ENCODE measurements around the gene AAMDC.
"Not testable (repeated sequence)": the region's sequence is repeated elsewhere in the genome, so short reads cannot be mapped to it uniquely, and the experiment has no call there.

AAMDC gene

DNA sequence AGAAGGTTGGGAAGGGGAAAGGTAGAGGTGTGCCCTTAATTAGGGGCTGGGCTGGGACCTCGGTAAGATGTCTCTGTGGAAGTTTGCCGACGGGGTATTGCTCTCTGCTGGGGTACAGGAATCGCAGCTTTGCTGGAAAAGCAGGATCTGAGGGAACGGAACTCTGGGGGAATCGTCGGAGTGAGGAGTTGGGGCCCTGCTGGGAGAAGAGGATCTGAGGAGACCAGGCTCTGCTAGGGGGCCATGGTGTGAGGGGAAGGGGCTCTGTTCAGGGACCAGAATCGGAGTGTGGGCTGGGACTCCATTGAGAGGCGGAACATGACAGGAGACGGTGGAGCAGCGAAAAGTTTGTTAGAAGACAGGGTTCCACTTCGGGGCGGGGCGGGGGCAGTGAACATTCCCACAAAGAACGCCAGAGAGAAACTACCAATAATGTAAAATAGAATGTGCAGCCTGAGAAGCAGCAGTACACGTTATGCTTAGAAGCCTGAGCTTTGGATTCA is 456 bp downstream of the AAMDC start:
- no peak for DNase-seq (ENCODE audit: low read depth)

DNA sequence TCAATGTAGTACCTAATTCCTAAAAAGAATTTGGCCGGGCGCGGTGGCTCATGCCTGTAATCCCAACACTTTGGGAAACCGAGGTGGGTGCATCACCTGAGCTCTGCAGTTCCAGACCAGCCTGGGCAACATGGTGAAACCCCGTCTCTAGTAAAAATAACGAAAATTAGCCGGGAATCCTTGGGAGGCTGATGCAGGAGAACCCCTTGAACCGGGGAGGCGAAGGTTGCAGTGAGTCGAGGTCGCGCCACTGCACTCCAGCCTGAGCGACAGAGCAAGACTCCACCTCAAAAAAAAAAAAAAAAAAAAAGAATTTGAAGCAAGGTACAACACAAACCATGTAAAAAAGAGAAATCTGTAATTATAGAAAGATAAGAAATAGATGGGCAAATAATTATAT is 1.2 kb downstream of the AAMDC start:
- not testable (repeated sequence) for DNase-seq (ENCODE audit: low read depth)

DNA sequence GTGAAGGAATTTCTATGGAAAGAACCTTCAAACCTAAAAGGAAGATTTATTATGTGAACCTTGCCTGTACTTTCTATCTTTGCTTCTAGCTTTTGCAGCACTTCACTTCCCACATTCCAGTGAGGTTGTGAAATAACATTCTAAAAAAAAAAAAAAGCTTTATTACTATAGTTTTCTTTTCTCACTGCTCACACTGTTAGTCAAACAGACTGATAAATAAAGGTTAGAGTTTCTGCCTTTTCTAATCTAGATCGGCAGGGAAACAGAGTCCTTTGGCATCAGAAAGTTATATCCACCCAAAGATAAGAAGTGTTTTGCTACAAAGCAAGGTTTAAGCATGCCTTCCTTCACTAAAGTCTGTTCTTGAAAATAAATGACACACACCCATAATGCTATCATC is 2.8 kb downstream of the AAMDC start:
- no peak for DNase-seq (ENCODE audit: low read depth)

DNA sequence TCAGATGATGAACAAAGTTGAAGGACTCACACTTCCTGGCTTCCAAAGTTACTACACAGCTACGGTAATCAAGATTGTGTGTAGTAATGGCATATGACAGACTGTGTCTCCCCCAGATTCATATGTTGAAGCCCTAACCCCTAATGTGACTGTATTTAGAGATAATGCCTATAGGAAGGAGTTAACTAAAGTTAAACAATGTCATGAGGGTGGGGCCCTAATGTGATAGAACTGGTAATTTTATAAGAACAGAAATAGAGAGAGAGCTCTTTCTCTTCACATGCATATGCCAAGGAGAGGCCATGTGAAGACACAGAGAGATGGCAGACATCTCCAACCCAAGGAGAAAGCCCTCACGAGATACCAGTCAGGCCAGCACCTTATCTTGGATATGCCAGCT is 8.0 kb downstream of the AAMDC start:
- DNase-seq (ENCODE audit: low read depth): no peak

DNA sequence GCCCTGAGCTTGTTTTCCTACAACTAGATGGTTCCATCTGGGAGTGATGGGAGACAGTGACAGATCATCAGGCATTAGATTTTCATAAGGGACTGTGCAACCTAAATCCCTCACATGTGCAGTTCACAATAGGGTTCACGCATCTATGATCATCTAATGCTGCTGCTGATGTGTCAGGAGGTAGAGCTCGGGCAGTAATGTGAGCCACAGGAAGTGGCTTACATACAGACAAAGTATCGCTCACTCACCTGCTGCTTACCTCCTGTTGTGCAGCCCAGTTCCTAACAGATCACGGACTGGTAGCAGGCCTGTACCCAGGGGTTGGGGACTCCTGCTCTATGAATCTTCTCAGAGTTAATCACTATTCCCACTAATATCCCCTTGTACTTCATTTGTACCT is 12.4 kb downstream of the AAMDC start:
- DNase-seq (ENCODE audit: low read depth): no peak

DNA sequence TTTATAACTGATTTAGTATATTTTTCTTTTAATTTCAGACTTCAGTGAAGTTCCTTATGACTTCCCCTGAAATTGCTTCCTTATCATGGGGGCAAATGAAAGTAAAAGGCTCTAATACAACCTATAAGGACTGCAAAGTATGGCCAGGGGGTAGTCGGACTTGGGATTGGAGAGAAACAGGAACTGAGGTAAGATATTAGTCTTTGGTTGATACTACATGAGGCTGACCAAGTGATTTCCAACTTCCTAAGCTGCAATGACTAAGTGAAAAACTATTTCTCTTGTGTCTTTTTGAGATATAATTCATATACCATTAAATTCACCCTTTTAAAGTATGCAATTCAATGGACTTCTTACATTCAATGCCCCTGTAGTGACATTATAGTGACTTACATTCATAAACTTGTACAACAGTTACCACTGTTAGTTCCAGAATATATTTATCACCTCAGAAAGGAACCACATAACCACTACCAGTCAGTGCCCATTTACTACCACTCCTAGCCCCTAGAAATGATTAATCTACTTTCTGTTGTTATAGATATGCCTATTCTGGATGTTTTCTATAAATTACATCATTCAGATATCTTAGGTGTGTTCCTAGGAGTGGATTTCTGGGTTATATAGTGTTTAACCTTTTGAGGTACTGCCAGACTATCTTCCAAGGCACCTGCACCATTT is 21.6 kb downstream of the AAMDC start:
- no peak for DNase-seq (ENCODE audit: low read depth)

DNA sequence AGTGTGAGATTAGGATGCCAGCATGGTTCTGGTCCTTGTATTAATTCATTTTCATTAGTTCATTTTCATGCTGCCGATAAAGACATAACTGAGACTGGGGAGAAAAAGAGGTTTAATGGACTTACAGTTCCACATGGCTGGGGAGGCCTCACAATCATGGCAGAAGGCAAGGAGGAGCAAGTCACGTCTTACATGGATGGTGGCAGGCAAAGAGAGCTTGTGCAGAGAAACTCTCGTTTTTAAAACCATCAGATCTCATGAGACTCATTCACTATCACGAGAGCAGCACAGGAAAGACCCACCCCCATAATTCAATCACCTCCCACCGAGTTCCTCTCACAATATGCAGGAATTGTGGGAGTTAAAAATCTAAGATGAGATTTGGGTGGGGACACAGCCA is 22.8 kb downstream of the AAMDC start:
- not testable (repeated sequence) for DNase-seq (ENCODE audit: low read depth)

DNA sequence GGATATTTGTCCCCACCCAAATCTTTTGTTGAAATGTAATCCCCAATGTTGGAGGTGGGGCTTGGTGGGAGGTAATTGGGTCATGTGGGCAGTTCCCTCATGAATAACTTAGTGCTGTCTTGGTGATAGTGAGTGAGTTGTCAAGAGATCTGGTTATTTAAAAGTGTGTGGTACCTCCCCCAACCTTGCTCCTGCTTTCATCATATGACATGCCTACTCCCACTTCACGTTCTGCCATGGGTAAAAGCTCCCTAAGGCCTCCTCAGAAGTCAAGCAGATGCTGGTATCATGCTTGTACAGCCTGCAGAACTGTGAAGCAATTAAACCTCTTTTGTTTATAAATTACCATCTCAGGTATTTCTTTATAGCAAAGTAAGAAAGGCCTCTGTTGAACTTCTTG is 30.6 kb downstream of the AAMDC start:
- DNase-seq (ENCODE audit: low read depth): no peak

DNA sequence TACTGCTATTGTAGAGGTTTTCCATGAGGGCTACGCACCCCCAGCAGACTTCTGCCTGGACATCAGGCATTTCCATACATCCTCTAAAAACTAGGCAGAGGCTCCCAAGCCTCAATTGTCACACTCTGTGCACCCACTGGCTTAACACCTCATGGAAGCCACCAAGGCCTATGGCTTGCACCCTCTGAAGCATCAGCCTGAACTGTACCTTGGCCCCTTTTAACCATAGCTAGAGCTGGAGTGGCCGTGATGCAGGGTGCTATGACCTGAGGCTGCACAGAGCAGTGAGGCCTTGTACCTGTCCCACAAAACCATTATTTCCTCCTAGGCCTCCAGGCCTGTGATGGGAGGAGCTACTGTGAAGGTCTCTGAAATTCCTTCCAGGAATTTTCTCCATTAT is 33.9 kb downstream of the AAMDC start:
- no peak for DNase-seq (ENCODE audit: low read depth)

DNA sequence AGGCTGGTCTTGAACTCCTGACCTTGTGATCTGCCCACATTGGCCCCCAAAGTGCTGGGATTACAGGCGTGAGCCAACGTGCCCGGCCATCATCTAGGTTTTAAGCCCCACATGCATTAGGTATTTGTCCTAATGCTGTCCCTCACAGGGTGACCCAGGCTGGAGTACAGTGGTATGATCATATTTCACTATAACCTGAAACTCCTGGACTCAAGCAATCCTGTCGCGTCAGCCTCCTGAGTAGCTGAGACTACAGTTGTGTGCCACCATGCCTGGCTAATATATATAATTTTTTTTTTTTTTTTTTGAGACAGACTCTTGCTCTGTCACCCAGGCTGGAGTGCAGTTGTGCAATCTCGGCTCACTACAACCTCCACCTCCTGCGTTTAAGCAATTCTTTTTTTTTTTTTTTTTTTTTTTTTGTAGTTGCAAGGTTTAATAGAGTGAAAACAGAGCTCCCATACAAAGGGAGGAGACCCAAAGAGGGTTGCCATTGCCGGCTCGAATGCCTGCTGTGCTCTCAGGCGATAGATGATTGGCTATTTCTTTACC is 37.0 kb downstream of the AAMDC start:
- DNase-seq (ENCODE audit: low read depth): not testable (repeated sequence)

DNA sequence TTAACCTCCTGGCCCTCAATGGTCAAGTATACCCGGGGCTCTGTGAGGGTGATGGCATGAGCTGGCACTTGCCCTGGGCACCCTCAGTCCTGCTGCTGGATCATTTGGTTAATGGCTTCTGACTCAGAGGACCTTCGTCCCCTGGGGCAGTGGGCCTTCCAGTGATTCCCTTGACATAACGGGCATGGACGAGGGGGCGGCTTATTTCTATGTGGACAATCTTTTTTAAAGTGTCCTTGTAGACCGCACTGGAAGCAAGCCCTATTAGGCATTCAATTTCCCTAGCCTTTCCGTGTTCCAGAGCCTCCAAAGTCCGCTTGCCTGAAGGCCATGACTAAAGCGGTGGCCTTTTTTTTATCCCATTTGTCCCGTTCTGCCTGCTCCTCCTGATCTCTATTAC is 40.5 kb downstream of the AAMDC start:
- not testable (repeated sequence) for DNase-seq (ENCODE audit: low read depth)

DNA sequence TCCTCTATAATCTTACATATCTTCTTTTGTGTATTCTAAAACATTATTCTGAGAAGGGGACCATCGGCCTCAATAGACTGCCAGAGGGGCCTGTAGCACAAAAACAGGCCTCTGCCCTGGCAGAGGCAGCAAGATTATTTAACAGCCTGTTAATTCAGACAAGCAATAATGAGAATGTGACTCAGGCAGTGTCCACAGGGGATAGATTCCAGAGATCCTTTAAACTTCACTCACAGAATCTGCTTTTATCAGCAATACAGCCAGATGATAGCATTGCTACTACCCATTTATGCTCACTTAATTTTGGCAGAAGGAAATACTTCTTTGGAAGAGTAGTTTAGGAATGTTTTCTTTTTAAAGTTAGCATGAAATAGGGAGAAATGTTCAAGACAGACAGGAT is 44.9 kb downstream of the AAMDC start:
- no peak for DNase-seq (ENCODE audit: low read depth)

DNA sequence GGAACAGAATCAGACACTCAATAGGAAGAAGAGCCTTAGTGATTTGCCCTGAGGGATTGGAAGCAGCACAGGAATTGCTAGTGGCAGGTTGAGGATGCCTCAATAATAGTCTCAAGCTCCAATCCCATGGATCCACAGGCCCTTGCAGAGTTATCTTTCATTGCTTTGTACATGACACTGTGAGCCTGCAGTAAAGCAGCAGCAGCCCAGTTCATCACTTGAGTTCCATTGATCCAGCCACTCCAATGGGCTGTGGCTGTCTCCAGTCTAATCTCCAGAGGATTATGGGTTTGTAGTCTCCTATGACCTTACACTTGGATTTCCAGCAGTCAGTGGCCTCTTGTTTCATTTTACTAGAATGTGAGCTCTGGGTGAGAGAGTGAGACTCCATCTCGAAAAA is 45.4 kb downstream of the AAMDC start:
- no peak for DNase-seq (ENCODE audit: low read depth)

DNA sequence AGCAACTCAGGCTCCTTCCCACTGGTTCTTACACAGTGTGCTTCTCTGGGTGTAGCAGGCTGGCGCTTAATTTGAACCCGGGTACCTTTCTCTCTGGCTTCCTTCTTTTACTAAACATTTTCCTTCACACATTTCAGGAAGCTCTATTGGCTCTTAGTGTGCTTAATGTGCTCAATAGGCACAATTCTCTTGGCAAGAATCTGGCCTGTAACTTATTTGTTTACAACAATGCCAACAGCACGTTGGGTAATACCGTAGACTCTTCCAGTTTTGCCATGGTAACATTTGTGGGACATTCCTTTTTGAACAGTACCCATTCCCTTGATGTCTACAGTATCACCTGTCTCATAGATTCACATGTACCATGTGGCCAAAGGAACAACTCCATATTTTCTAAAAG is 47.8 kb downstream of the AAMDC start:
- DNase-seq (ENCODE audit: low read depth): no peak

DNA sequence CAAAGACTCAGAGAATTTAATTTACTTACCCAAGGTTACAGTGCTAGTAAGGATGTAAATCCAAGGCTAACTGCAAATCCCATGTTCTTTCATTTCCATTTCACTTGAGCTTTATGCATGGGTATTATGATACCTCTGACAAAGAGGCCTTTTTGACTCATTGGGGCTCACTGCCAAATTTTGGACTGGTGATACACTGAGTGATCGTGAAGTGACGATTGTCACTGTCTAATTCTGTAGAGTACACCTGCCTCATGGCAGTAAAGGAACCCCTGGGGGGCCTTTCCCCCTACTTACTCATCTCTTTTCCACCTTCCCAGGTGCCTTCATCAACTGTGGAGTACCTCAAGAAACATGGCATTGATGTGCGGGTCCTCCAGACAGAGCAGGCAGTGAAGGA is 50.9 kb downstream of the AAMDC start:
- no peak for DNase-seq (ENCODE audit: low read depth)

DNA sequence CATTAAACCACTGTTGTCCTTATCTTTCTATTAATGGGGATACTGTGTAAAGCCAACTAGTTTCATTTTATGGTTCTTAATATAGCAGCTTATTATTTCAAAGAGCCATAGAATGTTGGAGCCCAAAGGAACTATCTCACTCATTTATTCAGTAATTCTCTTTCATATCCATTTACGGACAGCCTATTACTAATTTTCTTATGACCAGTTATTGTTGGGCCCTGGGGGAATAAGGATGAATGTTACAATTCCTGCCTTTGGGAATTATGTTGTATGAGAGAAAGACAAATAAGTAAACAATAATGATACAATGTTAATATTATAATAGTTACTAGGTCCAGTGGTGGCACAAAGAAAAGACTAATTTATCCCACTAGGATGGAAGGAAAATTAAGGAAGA is 52.4 kb downstream of the AAMDC start:
- no peak for DNase-seq (ENCODE audit: low read depth)

DNA sequence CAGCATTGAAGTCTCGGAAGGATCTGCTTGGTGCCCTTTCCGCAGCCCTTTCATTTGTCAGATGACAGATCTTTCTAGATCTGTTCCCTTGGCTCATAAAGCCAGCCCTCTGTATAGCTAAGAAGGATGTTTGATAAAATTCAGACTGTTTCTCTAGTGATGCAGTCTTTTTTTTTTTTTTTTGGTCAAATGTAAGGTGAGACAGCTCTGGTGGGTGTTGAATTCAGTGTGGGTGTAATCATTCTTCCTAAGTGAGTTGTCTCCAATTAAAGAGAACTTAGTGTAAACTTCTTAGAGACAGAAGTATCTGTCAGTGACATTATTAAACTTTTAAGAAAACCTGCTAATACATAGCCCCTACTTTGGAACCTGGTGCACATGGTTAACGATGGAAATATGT is 53.3 kb downstream of the AAMDC start:
- no peak for DNase-seq (ENCODE audit: low read depth)

DNA sequence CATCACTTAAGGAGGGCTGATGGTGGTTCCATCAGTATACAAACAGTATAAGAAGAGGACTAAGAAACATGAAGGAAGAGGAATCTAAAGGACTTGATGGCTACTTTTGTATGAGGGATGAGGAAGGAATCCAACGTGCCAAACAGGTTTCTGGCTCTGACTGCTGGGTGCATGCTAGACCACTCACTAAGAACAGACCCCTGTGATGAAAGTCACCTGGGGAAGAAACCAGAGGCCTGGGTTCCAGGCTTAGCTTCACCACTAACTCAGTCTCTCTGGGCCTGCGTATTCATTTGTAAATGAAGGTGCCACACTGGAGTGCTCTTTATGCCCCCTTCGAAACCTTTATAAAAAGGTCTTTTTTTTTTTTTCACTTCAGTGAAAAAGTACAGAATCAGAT is 55.1 kb downstream of the AAMDC start:
- DNase-seq (ENCODE audit: low read depth): no peak

DNA sequence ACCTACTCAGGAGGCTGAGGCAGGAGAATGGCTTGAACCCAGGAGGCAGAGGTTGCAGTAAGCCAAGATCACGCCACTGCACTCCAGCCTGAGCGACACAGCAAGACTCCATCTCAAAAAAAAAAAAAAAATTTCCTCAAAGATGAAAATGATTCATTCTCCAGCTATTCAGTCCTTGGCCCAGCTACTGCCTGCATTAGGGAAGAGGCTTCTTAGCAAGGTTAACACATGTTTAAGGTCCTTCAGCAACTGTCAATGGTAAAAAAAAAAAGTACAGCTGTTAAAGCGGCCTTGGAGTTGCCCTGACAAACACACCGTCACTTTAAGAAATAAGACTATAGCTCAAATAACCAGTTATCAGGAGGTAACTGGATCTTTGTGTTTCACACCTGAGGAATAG is 57.3 kb downstream of the AAMDC start:
- not testable (repeated sequence) for DNase-seq (ENCODE audit: low read depth)

DNA sequence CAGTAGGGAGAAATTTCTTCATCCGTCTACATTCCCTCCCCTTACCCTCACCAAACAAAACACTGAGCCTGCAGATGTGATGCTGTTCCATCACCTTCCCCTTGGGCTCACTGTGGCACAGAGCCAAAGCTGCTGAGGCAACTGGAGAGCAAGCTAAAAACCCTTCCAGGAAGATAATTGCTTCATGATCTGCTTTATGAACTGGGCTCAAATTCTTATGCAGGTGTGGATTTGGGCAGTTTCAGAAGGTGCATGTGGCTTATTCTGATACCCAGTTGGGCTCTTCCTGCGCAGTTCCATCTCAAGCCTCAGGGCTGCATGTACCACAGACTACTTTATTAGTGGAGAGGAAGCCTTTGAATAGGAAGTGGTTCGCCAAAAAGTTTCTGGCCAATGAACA is 58.3 kb downstream of the AAMDC start:
- DNase-seq (ENCODE audit: low read depth): no peak

DNA sequence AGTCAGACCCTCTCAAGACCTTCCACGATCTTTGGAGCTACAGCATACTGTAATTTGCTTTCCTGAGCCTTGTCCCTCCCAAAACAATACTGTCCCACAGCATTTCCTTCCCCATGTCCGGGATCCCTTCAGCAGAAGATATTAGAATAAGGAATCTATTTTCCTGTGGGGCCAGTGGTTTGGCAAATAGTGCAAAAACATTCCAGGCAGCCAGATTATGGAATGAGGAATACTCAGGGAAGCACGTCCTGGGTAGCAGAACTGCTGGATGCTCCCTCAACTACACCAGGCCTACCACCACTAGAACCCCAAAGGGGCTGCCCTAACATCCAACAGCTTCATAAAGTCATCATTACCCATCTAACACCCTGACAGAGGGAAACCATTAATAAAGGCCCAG is 61.5 kb downstream of the AAMDC start:
- no peak for DNase-seq (ENCODE audit: low read depth)

DNA sequence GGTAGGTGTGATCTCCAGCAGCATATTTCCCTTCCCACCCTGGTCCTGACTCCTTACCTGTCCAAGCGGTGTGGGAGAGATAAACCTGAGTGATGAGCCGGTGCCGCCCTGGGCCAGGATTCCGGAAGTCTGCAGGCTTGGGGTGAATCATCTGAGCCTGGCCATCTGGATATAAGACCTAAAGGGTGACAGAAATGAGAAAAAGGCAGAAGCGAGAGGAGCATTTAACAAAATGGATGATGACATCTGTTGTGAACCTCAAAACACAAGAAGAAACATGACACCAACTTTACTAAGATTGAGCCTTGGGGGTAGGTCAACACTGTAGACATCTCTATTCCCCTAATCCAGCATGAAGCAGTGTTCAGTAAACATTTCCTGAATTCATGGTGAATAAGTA is 62.8 kb downstream of the AAMDC start:
- DNase-seq (ENCODE audit: low read depth): no peak

DNA sequence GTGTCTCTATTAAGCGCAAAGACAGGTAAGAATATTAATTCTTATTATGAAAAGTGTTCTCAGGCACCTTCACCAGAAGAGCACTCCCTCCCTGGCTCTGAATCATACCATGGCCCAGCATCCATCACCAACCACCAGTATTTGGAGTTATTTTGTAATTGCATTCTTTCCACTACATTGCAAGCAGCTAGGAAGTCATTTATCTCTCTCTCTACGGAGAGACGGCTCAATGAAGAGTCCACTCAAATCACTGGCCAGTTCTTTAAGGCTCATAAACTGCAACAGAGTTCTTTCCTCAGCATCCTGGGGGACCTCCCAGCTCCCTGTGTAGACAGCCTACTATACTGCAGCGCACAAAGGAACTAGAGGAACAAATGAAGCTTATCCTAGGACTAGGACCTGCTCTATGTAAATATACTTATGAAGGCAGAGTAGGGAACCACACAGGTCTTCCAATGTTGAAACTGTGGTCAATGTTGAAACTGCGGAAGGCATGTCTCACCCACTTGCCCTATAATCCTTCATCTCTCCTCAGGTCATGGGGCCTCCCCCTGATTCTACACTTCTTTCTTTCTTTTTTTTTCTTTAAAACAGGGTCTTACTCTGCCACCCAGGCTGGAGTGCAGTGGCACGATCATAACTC is 63.4 kb downstream of the AAMDC start:
- DNase-seq (ENCODE audit: low read depth): no peak

DNA sequence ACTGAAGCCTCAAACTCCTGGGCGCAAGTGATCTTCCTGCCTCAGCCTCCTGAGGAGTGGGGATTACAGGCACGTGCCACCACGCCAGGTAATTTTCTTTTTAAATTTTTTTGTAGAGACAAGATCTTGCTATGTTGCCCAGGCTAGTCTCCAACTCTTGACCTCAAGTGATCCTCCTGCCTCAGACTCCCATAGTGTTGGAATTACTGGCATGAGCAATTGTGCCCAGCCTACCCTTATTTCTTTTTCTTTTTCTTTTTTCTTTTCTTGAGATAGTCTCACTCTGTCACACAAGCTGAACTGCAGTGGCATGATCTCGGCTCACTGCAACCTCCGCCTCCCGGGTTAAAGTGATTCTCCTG is 63.9 kb downstream of the AAMDC start:
- DNase-seq (ENCODE audit: low read depth): no peak

Data from activated gamma-delta T cell treated with anti-CD3 and anti-CD28 coated beads, Interleukin-2, amount 50 U/mL, for 16 hours (primary cell).